BJ (cell line): ENCODE results near the gene ADD2. TPM values are rescaled to one million over a fixed set of nuclear protein-coding genes. Genes with fewer than 3 reads are reported as not detected.

Experiments
- CTCF ChIA-PET: fragments of 350-600 bp; formaldehyde crosslinking; extraction: SDS; loops from one replicate; lab custom pipeline; 2021; ENCODE audit warnings: antibody characterized with exemption, inconsistent platforms; lab: Yijun Ruan, JAX
- POLR2A ChIA-PET: fragments of 300-600 bp; sonication (Branson Sonifier 250); formaldehyde crosslinking; extraction: SDS; loops from one replicate; lab custom pipeline; 2021; ENCODE audit warnings: antibody characterized with exemption; lab: Charles Lee
- DNase-seq: peaks from one replicate; pipeline ENCODE4 v3.0.0-alpha.2; 2011; ENCODE audit warnings: low read depth
- H3K27me3 ChIP-seq: 2 replicates; pipeline ENCODE4 v1.6.0; 2011; ENCODE audit warnings: low read length; ENCODE audit not compliant: control insufficient read depth, insufficient read depth
- H3K36me3 ChIP-seq: 2 replicates; pipeline ENCODE4 v1.5.1; 2011; ENCODE audit warnings: low read length; ENCODE audit not compliant: control insufficient read depth, insufficient read depth
- H3K4me3 ChIP-seq: 2 replicates; pipeline ENCODE4 v1.5.1; 2011; ENCODE audit warnings: low read depth, mild to moderate bottlenecking, control low read depth, low read length
- CTCF ChIP-seq: IDR thresholded peaks from 2 replicates; pipeline ENCODE4 v1.5.1; 2011; ENCODE audit warnings: low read depth, mild to moderate bottlenecking, control low read depth, inconsistent platforms, low read length, moderate library complexity; ENCODE audit not compliant: insufficient read depth
- polyA plus RNA-seq: library from polyadenylated mRNA; depleted of rRNA; stranded (reverse); fragments of >200 nt; gene quantifications from 2 replicates; pipeline ENCODE4 v1.2.3, GENCODE V29; 2011; rRNA removed
- small RNA-seq: library from RNA; depleted of rRNA; stranded (forward); fragments of <200 nt; gene quantifications from one replicate; pipeline ENCODE3, GENCODE V24; 2012; ENCODE audit warnings: low replicate concordance, low read depth; ENCODE audit not compliant: insufficient read length

ADD2 gene
- polyA plus RNA-seq, 1 experiment: not detected

- no peak for DNase-seq
- peaks cover 3% of the 10 kb centered on the region; the same call in 1 of the 2 replicates for H3K27me3 ChIP-seq
- TF ChIP-seq CTCF: no peak
- no peak overlapping the region for H3K4me3 ChIP-seq
- POLR2A ChIA-PET: no interaction called here
- H3K36me3 ChIP-seq: no peaks in the 10 kb centered on the region
- CTCF ChIA-PET: interaction anchor here (1.1 kb wide), 1 partner anchor 309 kb away, joined by 3 read pairs; no protein-coding TSS in a partner anchor
Observed at GRCh38 chr2:70612574-70612973, 155.4 kb downstream of the ADD2 start.

GRCh38 chr2:70608373-70608772 lies 159.6 kb downstream of the ADD2 start:
- Histone ChIP-seq H3K27me3 (peaks cover 6% of the 10 kb centered on the region), H3K36me3 (no peaks in the 10 kb centered on the region), H3K4me3 (no peak overlapping the region)
- POLR2A ChIA-PET: no interaction called here
- no peak for TF ChIP-seq CTCF
- DNase-seq: no peak
- CTCF ChIA-PET: interaction anchor here (0.7 to 2.1 kb wide), 2 partner anchors 9 to 148 kb away, joined by 3 to 11 read pairs; no protein-coding TSS in a partner anchor

GRCh38 chr2:70607121-70607561 lies 160.9 kb downstream of the ADD2 start:
- H3K36me3 ChIP-seq: no peaks in the 10 kb centered on the region
- ChIA-PET POLR2A (no interaction called here), CTCF (interaction anchor here (1.1 kb wide), 1 partner anchor 305 kb away, joined by 3 read pairs; the partner anchor contains the start of gene FAM136A)
- H3K27me3 ChIP-seq: peaks cover 4% of the 10 kb centered on the region
- no peak overlapping the region for H3K4me3 ChIP-seq
- no peak for DNase-seq
- TF ChIP-seq CTCF: no peak

Small RNA genes lying within 50 kb of the gene (small RNA-seq; reads per million reads assigned to genes)
- gene HMGN2P21: not detected

Other genes with a start within 250 kb of the ADD2 start
- 0.06 and 0.13 TPM in 2 replicates for gene TGFA, start 214.4 kb downstream of the ADD2 start, polyA plus RNA-seq
- gene FIGLA, start 22.4 kb upstream of the ADD2 start, polyA plus RNA-seq: not detected in 2 replicates
- not detected in 2 replicates for gene CLEC4F, start 52.4 kb upstream of the ADD2 start, polyA plus RNA-seq
- gene CD207, start 67.6 kb upstream of the ADD2 start, polyA plus RNA-seq: not detected in 2 replicates
- gene VAX2, start 132.4 kb upstream of the ADD2 start, polyA plus RNA-seq: 0.72 and 0.94 TPM in 2 replicates
- 0.85 and 1.3 TPM in 2 replicates for gene ATP6V1B1, start 167.7 kb upstream of the ADD2 start, polyA plus RNA-seq
- 0.36 and 0.43 TPM in 2 replicates for gene ANKRD53, start 210.4 kb upstream of the ADD2 start, polyA plus RNA-seq
- 83.2 and 101 TPM in 2 replicates for gene TEX261, start 226.7 kb upstream of the ADD2 start, polyA plus RNA-seq